Kidney capillary endothelial cell (primary cell): ENCODE results near the gene NCK2.

Experiments used
- DNase-seq: peaks from one replicate; pipeline ENCODE4 v3.0.0-alpha.2; 2018; ENCODE audit warnings: low spot score

The NCK2 gene

DNA sequence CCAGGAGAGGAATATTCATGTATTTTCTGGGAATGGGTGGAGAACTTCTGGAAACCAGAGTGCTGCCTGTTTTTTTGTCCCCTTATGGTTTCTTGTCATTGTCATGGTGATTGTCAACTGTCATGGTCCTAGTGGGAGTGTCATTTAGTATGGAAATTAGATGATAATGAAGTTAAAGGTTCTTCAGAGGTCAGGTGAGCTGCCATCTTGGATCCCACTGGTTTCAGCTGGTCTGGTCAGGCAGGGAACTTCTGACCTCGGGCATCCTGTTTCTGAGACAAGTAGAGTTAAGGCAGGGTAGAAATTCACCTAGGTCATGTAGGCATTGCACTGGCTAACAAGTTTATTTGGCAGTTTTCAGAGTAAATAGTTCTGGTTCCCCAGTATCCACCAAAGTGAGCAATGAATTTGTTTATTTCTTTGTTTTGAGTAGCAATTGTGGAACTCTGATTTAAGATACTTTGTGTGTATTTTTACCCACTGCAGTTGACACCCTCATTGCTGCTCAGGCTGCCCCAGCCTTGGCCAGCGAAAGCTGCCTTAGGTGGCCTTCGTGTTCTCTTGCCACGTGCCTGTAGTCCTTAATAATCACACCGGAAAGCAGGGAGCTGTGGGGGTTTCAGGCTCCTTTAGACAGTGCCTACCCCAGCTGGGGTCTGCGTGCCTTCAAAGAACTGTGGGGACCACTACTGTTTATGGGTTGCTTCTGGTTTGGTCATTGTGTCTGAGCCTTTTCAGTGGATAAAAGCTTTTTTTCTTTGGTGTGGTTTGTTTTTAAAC is 48.7 kb downstream of the NCK2 start:
- DNase-seq, result no peak

DNA sequence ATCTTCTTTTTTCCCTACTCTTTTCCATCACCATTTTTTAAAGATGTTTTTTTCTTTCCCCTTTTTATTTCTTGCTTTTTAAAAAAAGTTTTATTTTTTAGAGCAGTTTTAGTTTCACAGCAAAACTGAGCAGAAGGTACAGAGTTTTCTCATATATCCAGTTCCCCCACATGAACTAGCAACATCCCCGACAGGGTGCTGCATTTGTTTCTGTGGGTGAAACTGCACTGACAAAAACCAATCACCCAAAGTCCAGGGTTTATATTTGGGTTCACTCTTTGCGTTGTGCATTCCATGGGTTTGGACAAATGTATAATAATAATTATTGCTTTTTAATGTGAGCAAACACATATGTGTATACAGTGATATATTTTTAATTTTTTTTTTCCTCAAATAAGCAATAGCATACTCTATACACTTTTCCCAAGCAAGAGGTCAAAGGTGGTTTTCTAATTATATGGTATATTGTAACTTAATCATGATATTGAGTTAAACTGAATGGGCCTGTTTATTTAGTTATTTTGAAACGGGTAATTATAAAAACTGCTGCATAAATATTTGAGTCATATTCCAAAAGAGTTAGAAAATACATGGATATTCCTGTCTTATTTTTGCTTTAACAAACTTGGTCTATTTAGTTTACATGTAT is 50.3 kb downstream of the NCK2 start:
- DNase-seq, result no peak

DNA sequence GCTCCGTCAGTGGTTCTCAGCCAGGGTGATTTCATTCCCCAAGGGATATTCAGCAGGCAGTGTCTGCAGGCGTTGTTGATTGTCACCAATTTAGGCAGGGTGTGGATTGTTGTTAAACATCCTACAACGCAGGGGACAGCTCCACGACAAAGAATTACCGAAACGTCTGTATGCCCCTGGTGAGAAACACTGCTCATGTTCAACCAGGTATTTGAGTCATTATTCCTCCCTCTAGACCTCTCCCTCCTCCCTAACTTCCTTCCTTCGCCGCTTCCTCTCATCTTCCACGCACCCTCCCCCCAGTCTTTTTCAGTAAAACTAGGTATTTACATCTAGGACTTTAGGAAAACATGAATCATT is 50.8 kb downstream of the NCK2 start:
- no peak for DNase-seq

DNA sequence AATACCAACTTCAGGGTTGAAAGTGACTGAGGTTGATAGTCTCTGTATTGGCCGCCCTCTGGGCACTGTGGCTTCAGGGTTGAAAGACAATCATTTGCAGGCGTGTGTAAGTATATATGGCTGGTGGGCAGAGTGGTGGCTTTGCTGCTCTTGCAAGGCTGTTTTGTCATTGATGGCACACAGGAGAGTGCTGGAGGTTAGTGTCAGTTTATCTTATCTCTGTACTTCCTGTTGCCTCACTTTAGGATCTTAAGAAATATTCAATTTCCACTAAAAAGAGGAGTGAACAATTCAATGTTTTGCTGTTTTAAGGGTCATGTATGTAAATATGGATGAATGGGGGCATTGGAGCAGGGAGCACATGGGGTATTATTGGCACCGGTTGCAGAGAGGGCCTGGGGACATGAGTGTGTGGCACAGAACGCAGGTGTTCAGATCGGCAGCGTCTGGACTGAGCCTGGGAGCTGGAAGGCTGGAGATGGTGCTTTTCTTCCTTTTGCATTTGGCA is 51.5 kb downstream of the NCK2 start:
- DNase-seq, result no peak

DNA sequence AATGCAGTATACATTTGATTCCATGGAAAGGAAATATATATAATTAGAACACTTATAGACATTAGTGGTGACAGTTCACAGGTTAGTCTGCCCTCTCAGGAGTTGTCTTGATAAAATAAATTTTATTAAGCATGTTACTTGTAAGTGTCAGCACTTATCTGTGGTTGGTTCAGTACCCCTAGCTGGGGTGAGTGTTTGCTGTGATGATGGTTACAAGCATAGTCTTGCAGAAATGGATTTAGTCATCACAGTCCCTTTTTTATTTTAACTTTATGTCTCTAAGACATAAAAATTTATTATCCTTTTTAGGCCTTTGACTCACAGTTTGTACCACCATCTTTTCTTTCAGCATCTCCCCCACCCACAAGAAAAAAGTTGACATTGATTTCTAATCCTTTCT is 52.1 kb downstream of the NCK2 start:
- DNase-seq, result no peak

DNA sequence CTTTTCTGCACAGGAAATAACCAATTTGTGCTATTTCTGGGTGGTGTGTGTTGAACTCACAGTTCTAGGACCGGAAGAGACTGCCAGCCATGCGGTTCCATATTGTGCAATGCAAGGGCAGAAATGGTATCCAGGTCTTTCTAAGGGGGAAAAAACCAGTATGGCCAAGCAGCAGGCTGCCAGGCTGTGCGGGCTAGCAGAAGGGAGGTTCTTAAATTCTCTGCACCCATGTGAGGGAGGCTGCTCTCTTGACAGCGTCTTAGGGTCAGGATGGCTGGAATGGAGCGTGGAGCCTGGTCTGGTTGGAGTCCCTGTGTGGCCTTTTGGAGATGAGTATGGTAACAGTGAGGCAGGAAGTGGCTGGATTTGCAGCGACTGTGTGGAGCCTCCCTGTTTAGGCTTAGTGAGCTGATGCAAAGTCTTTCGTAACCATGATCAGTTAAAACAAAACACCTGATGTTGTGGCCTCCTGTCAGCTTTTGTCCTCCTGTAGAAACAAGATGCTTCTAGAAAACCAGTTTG is 52.6 kb downstream of the NCK2 start:
- no peak for DNase-seq

DNA sequence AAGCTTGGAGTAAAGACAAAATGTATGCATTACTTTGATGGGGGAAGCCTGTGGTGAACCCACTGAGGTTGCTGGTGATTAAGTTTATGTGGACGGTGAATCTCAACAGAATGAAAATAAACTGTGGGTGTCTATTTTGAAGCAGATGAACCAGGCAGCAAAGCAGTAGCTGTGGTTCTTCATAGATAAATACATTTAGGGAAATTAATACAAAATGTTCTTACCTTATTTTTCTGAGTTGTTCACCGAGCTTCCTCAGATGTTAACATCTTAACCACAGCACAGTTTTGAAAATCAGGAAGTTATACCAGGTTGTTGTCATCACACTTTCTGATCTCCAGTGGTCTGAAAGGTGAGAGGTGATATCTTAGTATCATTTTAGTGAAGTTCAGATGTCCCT is 53.9 kb downstream of the NCK2 start:
- no peak for DNase-seq

DNA sequence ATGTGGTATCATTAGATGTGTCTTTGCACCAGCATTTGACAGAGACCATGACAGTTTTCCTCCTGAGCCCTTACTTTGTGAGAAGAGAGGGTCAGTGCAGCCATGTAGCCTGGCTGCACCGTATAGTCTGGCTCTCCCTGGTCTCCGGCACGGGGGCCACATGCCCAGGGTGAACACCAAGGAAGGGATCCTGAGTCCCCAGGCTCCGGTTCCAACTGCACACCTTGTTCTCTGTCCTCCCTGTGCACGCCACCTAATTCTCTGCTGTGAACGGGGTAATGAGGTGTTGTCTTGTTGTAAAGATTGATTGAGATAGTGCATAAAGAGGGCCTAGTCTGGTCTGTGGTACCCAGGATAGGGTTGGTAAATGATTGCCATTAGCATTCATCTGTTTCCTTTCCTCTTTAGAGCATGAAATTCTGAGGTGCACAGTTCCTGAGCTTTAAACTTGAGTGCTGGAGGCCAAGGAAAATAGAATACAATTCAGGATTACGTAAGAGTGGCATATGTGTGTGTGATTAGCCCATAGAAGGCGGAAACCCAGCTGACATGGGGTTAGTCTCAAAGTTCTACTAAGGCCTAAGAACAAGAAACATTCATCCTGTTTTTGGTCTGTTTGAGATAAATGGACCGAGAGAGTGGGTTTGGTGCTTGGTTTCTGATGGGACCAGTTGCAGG is 55.5 kb downstream of the NCK2 start:
- no peak for DNase-seq

DNA sequence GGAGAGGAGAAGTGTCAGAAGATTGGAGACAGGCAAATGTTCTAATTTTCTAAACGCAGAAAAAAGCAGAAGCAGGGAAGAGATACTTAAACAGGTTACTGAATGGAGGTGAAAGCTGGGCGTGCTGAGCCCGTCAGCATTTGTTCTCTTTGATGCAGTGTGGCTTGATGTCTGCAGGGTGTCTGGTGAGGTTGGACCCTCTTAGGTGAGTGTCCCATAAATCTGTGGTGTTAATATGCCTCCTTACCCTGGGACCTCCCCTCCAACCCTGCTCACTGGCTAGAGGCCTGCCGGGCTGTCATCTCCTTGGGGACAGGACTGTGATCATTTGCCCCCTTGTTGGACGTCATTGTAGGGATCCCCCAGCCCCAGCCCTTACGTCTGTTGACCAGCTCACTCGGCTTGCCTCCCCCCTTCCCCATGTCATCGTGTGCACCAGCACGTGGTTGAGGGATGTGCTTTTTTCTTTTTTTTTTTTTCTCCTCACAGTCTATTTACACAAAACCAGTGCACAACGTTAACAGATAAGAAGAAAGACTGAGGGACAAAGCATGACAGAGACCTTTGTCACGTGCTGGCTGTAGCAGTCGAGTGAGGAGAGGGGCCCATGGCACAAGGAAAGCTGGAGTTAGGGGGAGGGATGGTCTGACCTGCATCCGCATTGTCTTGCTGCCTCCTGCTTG is 56.4 kb downstream of the NCK2 start:
- no peak for DNase-seq

DNA sequence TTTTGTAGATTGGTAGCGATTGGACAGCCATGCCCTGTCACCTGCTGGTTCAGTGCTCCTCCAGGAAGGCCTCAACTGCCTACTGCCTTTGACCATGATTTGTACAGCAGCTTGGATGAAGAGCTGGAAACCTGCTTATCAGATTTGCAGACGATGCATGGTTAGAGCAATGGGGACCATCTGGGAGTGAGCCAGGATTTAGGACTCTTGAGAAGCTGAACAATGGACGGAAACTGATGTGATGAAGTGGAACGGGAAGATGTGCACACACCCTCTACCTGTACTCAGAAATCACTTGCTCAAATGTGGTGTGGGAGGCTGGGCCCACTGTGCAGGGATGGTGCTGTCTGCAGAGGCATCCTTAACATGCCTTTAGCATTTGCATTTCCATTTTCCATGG is 57.2 kb downstream of the NCK2 start:
- DNase-seq, result no peak

DNA sequence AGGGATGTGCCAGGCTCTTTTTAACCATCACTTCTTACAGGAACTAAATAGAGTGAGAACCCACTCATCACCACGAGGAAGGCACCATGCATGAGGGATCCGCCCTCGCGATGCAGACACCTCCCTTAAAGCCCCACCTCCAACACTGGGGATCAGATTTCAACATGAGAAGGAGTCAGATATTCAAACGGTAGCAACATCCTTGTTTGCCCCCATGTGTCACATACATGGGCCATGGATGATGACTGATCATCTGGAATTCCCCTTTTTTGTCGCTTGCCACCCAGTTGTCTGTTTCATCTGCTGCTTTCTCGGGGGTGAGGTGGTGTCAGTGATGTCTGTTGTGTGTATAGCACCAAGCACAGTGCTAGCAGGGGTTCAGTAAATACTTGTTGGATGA is 57.9 kb downstream of the NCK2 start:
- DNase-seq, result no peak

DNA sequence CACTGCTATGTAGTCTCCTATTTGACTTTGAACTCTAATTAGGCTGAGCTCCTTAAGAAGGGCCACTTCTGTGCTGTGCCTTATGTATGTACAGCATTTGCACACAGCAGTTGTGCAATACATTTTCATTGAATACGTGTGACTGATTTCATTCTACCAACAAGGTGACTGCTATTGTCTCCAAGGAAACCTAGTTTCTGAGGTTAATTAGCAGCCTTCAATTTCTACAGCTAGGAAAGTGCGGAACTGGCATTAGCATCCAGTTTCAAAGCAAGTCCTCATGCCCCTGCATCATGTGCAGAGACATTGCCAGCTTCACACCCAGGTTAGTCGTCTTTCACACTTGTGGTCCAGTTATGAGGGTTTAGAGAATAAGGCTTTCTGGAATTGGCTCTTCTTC is 58.6 kb downstream of the NCK2 start:
- no peak for DNase-seq

DNA sequence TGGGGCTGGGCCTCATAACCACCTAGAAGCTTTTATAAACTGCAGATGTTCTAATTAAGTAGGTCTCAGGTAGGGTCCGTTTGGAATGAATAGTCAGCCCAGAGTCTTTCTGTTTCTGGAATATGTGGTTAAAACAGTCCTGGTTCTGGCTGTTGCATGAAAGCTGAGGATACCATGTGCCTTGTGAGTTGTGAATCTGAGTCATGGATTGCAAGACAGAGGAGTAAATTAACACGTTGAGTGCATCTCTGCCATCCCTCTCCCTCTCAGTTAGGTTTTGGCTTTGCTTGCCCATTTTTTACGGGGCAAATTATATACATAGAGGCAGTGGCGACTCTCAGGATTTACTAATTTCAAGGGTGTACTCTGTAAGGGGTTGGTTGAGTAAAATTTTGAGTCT is 59.1 kb downstream of the NCK2 start:
- no peak for DNase-seq

DNA sequence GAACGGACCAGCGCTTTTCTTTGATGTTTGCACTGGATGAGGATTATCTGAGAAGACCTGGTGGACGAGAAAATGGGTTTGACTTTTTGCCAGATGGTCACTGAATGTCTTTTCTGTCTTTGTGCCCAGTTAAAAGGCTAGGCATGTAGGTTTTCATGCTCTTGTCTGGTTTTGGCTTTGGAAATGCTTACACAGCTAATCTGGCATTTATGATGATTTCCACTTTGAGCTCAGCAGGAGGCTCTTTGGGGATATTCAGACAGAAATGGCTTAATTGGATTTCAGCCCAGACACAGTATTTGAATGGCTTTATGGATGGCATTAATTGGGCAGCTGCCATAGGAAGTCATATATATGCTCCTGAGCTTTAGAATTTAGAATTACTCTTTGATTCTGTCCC is 59.6 kb downstream of the NCK2 start:
- no peak for DNase-seq

DNA sequence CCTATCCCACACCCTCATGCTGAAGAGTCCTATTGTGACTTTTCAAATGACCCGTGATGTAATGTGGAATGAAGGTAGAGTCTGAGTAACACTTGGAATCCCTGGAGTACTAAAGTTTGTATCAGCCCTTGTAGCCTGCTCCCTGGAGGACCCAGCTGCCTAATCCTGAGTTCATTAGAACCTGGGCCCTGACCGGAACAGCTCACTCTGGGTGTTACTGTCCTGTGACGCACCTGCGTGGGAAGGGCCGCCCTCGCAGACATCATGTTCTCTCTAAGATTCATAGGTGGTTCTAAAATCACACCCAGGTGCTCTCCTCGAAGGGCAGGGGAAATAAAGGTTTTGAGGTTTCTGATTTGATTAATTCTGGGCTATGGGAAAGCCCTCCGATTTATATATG is 62.3 kb downstream of the NCK2 start:
- DNase-seq, result no peak

DNA sequence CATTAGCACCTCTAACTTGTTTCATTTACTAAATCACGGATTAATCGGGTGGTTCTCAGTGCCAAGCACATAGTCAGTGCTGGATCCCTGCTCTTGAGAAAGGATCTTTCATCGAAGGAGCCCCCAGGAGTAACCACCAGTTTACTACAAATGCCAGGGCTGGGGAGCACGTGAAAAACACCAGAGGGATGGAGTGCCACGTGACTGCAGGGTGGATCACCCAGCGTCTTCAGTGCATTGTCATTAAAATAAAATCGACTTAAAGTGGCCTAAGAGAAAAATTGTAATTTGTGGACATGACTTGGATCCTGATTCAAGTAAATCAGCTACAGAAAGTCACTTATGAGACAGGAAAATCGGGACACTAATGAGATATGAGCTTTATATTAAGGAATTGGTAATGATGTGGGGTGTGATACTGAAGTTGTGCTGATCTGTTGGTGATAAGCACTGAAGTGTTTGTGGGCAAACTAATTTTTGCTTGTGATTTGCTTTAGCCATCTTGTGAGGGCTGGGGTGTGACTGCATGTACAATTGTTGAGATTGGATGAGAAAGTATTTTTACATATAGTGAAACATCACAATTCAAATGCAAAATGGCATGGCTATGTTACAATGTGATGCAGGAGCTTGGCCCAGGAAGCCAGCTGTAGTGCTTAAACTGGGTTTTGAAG is 63.8 kb downstream of the NCK2 start:
- no peak for DNase-seq

DNA sequence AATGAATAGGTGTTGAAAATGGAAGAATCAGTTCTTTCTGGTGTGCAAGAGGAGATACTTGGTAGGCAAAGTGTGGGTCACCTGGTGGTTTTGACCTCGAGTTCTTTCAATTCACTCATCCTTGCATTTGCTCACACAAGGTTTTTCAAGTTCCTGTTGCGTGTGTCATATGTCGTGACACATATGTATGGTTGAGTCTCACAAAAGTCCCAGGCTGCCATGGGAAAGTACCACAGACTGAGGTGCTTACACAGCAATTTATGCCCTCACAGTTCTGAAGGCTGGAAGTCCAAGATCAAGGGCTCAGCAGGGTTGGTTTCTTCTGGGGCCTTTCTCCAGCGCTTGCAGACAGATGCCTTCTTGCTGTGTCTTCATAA is 64.4 kb downstream of the NCK2 start:
- DNase-seq, result no peak

DNA sequence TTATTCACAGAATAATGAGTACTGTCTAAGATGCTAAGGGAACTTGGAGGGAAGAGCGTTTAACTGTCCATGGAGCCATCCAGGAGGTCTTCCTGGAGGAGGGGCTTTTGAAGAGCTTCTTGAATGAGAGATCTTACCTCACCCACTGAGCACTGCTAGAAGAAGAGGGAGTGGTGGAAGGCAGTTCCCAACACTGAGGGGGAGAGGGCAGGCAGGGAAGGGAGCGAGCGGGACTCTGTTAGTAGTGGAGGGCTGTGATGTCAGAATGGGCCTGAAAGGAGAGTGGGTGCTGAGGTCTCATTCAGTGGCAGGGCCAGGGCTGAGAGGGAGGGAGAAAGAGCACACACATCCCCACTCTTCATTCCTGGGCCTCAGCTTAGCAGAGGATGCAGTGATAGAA is 65.0 kb downstream of the NCK2 start:
- no peak for DNase-seq

DNA sequence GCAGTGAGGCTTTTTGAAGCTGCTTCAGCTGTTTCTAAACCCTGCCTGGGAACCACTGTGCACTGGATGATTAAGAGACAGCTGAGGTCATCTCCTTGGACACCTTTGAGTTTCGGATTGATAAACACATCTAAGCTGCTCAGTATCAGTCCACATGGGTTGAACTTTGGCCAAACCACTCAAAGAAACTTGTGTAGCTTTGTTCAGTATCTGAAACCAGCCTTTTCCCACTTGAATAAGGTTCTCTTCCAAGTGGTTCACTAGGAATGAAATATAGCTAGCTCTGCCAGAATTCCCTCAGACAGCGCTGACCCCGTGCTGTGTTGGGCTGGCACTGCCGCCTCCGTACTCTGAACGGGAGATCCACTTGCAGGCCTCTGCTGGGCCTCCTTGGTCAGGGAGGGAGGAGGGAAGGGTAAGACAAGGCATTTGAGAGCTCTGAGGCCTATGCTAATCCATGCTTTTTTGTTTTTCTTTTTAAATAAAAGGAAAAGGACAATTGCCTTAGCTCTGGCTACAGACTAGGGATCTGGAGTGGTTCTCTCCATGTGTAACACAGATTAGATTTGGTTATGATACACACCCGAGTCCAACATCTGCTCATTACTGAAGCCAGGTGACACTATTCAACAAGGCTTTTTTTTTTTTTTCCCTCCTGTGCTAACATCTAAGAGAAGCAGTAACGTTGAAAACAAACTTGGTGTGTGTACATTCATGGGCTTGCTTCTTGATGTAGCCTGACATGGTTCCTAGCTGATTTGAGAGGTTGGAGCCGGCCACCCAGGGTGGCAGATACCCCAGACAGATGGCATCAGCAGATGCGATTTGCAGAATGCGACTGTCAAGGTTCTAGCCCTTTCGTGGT is 67.7 kb downstream of the NCK2 start:
- no peak for DNase-seq

DNA sequence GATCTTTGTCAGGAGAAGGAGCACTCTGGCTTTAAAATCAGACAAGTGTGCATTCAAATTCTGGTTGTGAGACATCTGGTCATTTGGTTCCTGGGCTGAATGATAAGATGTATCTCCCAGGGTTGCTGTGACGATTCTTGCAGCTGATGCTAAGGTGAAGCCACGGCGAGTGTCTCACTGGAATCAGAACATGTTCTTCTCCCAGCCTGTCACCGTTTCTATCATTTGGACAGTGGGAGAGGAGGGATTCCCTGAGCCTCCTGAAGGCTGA is 68.3 kb downstream of the NCK2 start:
- DNase-seq, result no peak

DNA sequence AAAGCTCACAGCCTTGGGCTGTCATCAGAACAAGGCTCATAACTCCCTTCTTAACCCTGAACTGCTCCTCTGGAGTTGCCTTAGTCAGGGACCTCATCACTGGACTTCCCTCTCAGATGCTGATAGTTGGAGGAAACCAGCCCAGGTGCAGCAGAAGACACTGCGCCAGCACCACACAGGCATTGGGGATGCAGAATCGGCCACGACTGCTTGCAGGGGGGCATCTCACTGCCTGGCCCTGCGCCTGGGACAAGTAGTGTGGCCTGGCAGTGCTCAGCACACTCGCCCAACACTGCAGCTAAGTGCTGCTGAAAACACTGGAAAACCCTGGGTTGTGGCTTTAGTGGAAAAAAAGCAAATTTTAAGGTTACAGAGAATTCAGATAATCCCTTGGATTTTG is 68.7 kb downstream of the NCK2 start:
- DNase-seq, result no peak
